Central memory CD4-positive, alpha-beta T cell (primary cell): ENCODE results near the gene CSAG2.

Source experiments
- DNase-seq: peaks from one replicate; pipeline ENCODE4 v3.0.0; 2022

Gene CSAG2

DNA sequence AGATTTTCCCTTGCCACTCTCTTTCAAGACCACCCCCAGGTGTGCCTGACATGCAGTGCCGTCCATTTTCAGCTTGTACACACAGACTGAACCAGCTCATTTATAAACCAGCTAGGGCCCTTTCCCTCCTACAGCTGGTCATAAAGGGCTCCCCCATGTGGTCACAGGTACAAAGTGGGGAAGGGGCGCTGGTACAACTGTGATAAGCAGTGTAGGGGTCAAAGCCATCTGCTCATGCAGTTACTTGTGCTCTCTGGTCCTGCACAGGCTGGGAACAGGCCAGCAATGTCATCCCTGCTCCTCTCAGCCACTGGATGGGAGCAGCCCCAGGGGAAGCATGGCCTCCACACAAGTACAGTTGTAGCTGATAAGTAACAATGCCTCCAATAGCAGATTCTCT, 50.8 kb downstream of the CSAG2 start:
- DNase-seq, result no peak
